Subcutaneous abdominal adipose tissue (tissue), 5 donors: ENCODE measurements around the gene DNAJC6.
"Not testable (repeated sequence)": the region's sequence is repeated elsewhere in the genome, so short reads cannot be mapped to it uniquely, and the experiment has no call there.

Source experiments
- H3K27ac ChIP-seq: one replicate; pipeline ENCODE4 v1.7.0; 2013; ENCODE audit warnings: low read depth, mild to moderate bottlenecking, inconsistent platforms, low read length, moderate library complexity
- H3K27me3 ChIP-seq, 5 donors: one replicate each; pipeline ENCODE4 v1.7.0; 2013; ENCODE audit warnings: low read length in 5 of 5, inconsistent platforms in 1 of 5; ENCODE audit not compliant: control insufficient read depth in 5 of 5, insufficient read depth in 4 of 5
- H3K36me3 ChIP-seq, 5 donors: one replicate each; pipeline ENCODE4 v1.7.0; 2013; ENCODE audit warnings: low read length in 5 of 5; ENCODE audit not compliant: control insufficient read depth in 5 of 5, insufficient read depth in 5 of 5
- H3K4me1 ChIP-seq, 5 donors: one replicate each; pipeline ENCODE4 v1.7.0; 2013; ENCODE audit warnings: low read length in 5 of 5, mild to moderate bottlenecking in 3 of 5, moderate library complexity in 1 of 5; ENCODE audit not compliant: control insufficient read depth in 5 of 5, insufficient read depth in 5 of 5
- H3K4me3 ChIP-seq, 5 donors: one replicate each; pipeline ENCODE4 v1.7.0; 2013; ENCODE audit warnings: low read length in 5 of 5, low read depth in 1 of 5
- H3K9ac ChIP-seq, 5 donors: one replicate each; pipeline ENCODE4 v1.7.0; 2013; ENCODE audit warnings: low read length in 5 of 5, mild to moderate bottlenecking in 4 of 5, moderate library complexity in 3 of 5
- H3K9me3 ChIP-seq, 5 donors: one replicate each; pipeline ENCODE4 v1.7.0; 2013; ENCODE audit warnings: low read length in 5 of 5; ENCODE audit not compliant: control insufficient read depth in 5 of 5
- donor health status: healthy.
- donor health status: healthy.
- donor health status: healthy.
- donor health status: healthy.
- donor health status: healthy.

Gene DNAJC6

DNA sequence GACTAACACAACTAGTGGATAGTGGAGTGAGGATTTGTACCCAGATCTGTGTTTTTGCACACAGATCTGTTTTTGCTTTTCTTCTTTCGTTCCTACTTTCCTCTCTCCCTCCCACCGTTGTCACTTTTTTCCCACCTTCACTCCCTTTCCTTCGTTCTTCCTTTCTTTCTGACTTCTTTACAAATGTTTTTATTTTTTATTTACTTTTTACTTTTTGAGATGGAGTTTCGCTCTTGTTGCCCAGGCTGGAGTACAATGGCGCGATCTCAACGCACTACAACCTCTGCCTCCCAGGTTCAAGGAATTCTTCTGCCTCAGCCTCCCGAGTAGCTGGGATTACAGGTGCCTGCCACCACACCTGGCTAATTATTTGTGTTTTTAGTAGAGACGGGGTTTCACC lies 17.5 kb upstream of the DNAJC6 start:
- not testable (repeated sequence) for H3K27ac ChIP-seq, H3K9me3 ChIP-seq, H3K27me3 ChIP-seq, H3K36me3 ChIP-seq, H3K4me1 ChIP-seq, H3K4me3 ChIP-seq, H3K9ac ChIP-seq

DNA sequence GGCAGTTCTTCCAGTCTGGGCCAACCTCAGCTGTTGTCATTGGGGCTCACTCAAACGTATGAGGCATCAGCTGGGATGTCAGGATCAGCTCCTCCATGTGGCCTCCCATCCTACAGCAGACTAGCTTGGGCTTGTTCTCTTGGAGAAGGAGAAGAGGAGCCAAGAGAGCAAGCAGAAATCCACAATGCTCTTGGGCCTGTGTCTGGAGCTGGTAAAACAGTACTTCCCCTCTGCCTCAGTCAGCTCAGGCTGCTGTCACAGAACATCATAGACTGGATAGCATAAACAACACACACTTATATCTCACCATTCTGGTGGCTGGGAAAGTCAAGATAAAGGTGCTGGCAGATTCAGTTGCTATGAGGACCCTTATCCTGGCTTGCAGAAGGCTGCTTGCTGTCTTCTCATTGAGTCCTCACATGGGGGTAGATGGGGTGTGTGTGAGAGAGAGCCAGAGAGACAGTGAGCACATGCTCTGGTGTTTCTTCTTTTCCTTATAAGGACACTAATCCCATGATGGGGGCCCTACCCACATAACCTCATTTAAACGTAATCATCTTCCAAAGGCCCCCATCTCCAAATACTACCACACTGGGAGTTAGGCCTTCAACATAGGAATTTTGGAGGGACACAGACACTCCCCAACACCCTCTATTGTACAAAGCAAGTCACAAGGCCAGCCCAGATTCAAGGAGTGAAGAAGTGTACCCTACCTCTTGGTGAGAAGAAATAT lies 16.3 kb upstream of the DNAJC6 start:
- H3K4me3 ChIP-seq, result no peak overlapping the region
- H3K27me3 ChIP-seq, result no peaks in the 10 kb centered on the region
- no peaks in the 10 kb centered on the region for H3K36me3 ChIP-seq
- no peaks in the 10 kb centered on the region for H3K4me1 ChIP-seq
- no peak overlapping the region for H3K9ac ChIP-seq
- H3K9me3 ChIP-seq, result peaks cover 0 to under 1% (median 0%) of the 10 kb centered on the region in 5 donors
- no peak overlapping the region for H3K27ac ChIP-seq

DNA sequence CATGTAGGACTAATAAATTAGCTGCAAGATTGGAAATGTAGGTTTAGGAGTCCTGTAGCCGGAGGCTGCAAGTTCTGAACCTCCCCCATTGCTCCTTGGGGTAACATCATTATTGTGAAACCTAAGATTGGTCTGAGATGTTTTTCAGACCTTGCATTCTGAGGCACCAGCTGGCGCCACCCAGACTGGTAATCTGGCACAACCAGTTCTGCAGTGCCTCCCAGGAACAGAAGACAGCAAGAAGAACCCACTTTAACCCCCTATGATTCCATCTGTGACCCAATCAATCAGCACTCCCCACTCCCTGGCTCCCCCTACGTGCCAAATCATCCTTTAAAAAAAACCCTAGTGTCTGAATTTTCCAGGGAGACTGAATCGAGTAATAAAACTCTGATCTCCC lies 11.6 kb upstream of the DNAJC6 start:
- Histone ChIP-seq H3K27ac (no peak overlapping the region), H3K4me1 (no peaks in the 10 kb centered on the region), H3K4me3 (no peak overlapping the region), H3K9me3 (peaks cover 0 to 3% (median 0%) of the 10 kb centered on the region in 5 donors), H3K27me3 (no peaks in the 10 kb centered on the region), H3K9ac (no peak overlapping the region), H3K36me3 (no peaks in the 10 kb centered on the region)

DNA sequence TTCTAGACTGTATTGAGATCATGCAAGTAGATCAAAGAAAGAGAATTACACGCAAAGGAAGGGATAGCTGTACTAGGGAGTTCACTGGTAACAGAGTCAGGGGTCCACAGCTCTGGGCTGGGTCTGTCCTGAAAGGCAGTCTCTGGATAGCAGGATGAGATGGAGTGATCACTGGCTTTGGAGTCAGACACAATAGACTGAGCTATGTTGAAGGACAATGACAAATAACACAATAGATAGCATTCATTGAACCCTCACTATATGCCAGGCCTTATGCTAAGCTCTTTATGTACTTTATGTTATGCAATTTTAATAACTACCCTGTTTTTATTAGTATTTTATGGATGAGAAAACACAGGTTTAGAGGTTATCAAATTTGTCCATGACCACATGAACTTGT lies 10.0 kb upstream of the DNAJC6 start:
- Histone ChIP-seq H3K4me3 (no peak overlapping the region), H3K4me1 (no peaks in the 10 kb centered on the region), H3K27ac (no peak overlapping the region)

DNA sequence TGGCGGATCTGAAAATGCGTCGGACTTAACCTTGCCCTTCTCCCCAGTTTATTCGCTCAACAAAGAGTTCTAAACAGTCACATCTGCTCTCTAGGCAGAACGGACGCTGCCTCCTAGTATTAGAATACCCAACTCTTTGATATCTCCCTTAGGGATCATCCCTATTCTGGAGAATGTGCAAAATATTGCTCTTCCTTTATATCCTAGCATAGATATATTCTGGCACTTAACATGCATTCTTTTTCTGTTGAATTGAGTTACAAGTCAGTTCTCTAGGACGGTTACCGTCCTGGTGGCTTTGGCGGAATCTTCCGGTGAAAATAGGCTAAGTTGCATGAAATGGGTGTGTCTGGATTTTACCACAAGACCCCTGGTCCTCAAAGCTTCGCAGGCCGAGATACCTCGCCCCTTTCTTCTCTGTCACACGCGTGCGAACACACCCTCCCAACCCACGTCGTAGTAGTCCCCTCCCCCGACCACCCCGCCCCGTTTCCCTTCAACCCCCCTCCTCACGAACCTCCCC lies 501 bp upstream of the DNAJC6 start:
- Histone ChIP-seq H3K27ac (no peak overlapping the region), H3K9me3 (no peaks in the 10 kb centered on the region), H3K9ac (no peak overlapping the region), H3K4me3 (no peak overlapping the region), H3K4me1 (peaks cover 0 to 8% (median 6%) of the 10 kb centered on the region in 5 donors), H3K36me3 (no peaks in the 10 kb centered on the region), H3K27me3 (peaks cover 3 to 15% (median 8%) of the 10 kb centered on the region in 5 donors)

More for the DNA sequence above, 10.0 kb upstream of the DNAJC6 start:
- Histone ChIP-seq H3K27me3 (no peaks in the 10 kb centered on the region), H3K36me3 (no peaks in the 10 kb centered on the region), H3K9ac (no peak overlapping the region), H3K9me3 (peaks cover 0 to 3% (median 0%) of the 10 kb centered on the region in 5 donors)

DNA sequence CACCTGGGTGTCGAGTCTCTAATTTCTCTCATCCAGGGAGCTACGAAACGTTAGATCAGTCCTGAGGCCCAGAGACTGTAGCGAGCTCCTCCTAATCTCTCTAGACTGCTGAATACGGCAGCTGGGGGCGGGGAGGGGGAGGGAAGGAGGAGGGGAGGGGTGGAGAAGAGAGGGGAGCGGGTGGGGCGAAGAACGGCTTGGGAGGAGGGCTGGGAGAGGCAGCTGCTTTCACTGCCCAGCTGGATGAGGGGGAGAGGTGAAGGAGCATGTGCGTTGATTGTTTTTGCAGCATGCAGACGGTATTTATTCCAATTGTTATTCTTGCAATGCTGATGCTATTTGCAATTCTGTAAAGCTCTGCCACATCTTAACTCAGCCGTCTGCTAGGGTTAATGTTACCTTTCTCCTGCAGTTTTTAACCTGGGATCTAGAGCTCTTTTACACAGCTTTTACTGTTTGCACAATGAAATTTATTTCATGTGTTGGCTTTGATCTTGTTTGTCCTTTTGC lies 790 bp downstream of the DNAJC6 start:
- no peaks in the 10 kb centered on the region for H3K9me3 ChIP-seq
- no peak overlapping the region for H3K27ac ChIP-seq
- peaks cover 3 to 15% (median 8%) of the 10 kb centered on the region in 5 donors for H3K27me3 ChIP-seq
- H3K9ac ChIP-seq, result no peak overlapping the region
- H3K4me3 ChIP-seq, result peak overlapping the region in 2 of 5 donors; percentile 22 to 46
- H3K36me3 ChIP-seq, result no peaks in the 10 kb centered on the region
- H3K4me1 ChIP-seq, result peaks cover 0 to 8% (median 6%) of the 10 kb centered on the region in 5 donors

DNA sequence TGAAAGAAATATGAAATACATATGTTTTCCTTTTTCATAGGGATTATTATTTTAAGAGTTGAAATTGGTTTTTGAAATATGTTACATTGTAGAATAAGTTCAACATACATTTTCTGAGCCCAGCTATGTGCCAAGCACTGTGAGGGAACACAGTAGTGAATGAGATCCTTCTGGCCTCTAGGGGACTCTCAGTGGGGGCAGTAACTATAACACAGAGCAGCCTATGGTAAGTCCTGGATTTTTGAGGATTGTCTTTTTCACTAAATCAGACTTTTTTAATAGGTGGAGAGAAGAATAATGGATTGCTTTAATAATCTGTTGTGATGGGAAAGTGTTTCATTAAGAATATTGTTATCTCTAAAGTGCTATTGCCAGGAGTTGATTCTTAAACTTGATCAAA lies 2.4 kb downstream of the DNAJC6 start:
- Histone ChIP-seq H3K27me3 (peaks cover 3 to 15% (median 5%) of the 10 kb centered on the region in 5 donors), H3K36me3 (no peaks in the 10 kb centered on the region), H3K4me1 (peaks cover 0 to 8% (median 6%) of the 10 kb centered on the region in 5 donors), H3K27ac (no peak overlapping the region), H3K9me3 (no peaks in the 10 kb centered on the region), H3K4me3 (no peak overlapping the region), H3K9ac (no peak overlapping the region)

DNA sequence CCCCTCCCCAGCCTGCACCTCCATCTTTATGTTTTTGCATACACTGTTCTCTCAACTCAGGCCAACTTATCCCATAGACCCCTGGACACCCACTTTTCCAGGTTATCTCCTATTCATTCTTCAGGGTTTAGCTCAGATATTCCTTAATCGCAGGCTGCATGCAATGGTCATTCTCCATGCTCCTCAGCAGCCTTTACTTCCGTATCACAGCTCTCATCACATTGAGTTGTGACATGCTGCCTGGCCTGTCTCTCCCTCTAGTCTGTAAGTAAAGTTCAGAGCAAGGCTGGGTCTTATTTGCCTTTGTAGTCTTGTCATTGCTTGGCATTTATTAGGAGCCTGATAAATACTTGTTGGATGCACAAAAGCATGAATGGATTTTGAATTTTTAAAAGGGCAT lies 6.9 kb downstream of the DNAJC6 start:
- Histone ChIP-seq H3K27me3 (peaks cover 0 to 2% (median 0%) of the 10 kb centered on the region in 5 donors), H3K4me1 (no peaks in the 10 kb centered on the region), H3K36me3 (no peaks in the 10 kb centered on the region)

DNA sequence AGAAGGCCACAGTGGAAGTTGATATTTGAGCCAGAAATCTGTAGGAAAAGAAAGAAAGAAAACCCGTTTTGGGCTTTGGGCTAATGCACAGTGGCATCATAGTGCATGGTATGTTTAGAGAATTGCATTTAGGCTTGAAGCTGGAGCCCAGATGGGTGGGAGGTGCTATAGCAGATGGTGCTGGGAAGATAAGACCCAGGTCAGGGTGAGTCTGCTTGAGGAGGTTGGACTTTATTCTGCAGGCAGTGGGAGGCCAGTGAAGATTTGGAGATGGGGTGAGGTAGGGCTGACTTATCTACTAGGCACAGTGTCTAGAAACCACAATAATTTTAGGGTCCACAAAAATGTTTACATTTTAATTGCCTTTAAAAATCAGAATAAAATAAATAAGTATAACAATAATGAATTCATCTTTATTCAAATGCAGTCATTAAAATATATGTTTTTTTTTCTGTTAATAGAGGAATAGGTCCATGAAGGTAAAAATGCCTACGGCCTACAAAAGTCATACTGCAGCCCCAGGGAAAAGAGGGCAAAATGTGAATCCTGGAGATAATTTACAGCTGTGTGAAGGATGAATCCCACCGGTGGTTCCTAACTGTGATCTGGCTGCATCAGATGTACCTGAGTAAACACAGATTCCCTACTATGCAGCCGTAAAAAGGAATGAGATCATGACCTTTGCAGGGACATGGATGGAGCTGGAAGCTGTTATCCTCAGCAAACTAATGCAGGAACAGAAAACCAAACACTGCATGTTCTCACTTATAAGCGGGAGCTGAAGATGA lies 8.7 kb downstream of the DNAJC6 start:
- Histone ChIP-seq H3K4me3 (no peak overlapping the region), H3K4me1 (no peaks in the 10 kb centered on the region), H3K36me3 (no peaks in the 10 kb centered on the region), H3K27ac (no peak overlapping the region), H3K9me3 (peaks cover 0 to 11% (median 2%) of the 10 kb centered on the region in 5 donors), H3K27me3 (peaks cover 0 to 2% (median 0%) of the 10 kb centered on the region in 5 donors), H3K9ac (no peak overlapping the region)

More for the DNA sequence above, 6.9 kb downstream of the DNAJC6 start:
- Histone ChIP-seq H3K9ac (no peak overlapping the region), H3K4me3 (no peak overlapping the region), H3K27ac (no peak overlapping the region), H3K9me3 (peaks cover 0 to 11% (median 2%) of the 10 kb centered on the region in 5 donors)

DNA sequence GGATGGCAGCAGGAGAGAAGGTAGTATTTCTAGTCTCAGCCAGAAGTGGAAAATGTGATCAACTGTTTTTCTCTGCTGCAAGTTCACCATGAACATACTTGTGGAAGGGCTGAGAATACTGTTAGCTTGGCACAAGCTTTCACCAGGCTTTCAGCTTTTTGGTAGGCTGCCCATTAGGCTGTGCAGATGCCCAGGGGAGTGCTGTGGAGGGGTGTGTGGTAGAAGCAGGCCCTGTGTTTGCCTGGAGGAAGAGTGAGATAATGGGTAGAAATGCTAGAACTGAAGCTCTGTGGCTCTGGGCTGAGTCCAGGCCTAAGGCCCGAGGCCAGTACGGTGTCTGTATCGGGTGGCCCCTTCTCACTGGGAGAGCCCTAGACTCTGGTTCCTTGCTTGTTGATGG lies 9.8 kb downstream of the DNAJC6 start:
- Histone ChIP-seq H3K9ac (no peak overlapping the region), H3K27ac (no peak overlapping the region), H3K36me3 (no peaks in the 10 kb centered on the region), H3K27me3 (no peaks in the 10 kb centered on the region), H3K4me1 (no peaks in the 10 kb centered on the region), H3K9me3 (peaks cover 0 to 11% (median 2%) of the 10 kb centered on the region in 5 donors), H3K4me3 (no peak overlapping the region)
